Right lobe of liver (tissue), 6 donors: ENCODE data around the gene NMD3. TPM values are rescaled to one million over a fixed set of nuclear protein-coding genes. Genes with fewer than 3 reads are reported as not detected.
A peak's percentile ranks its signal among the peaks of the same experiment; 100 is the strongest.
"Not testable (repeated sequence)": the region's sequence is repeated elsewhere in the genome, so short reads cannot be mapped to it uniquely, and the experiment has no call there.

Experiments
- ATAC-seq, 4 donors: fragments of 200-7000 bp; cut with Tn5 transposase; one replicate each; pipeline ENCODE4 v1.9.1; 2020; ENCODE audit warnings: mild to moderate bottlenecking in 4 of 4, moderate library complexity in 4 of 4
- DNase-seq, 3 donors: peaks; one replicate each; pipeline ENCODE4 v3.0.0-alpha.2; 2020
- H3K27ac ChIP-seq, 3 donors: fragments of 200-600 bp; one replicate each; pipeline ENCODE4 v1.8.0; 2022
- H3K27me3 ChIP-seq, 2 donors: fragments of 200-600 bp; one replicate each; pipeline ENCODE4 v1.8.0; 2022
- H3K36me3 ChIP-seq, 4 donors: fragments of 200-600 bp; sonication (generic) in 1 of 4; one replicate each; pipeline versions ENCODE4 v1.5.1 to v1.8.0; 2017 to 2022; ENCODE audit warnings: control low read depth in 1 of 4
- H3K4me1 ChIP-seq, 4 donors: fragments of 200-600 bp; sonication (generic) in 1 of 4; one replicate each; pipeline versions ENCODE4 v1.5.1 to v1.8.0; 2017 to 2022; ENCODE audit warnings: control low read depth in 1 of 4
- H3K4me3 ChIP-seq, 3 donors: fragments of 200-600 bp; one replicate each; pipeline ENCODE4 v1.8.0; 2022
- H3K9me3 ChIP-seq, 4 donors: fragments of 200-600 bp; sonication (generic) in 1 of 4; one replicate each; pipeline versions ENCODE4 v1.5.1 to v1.8.0; 2017 to 2022; ENCODE audit warnings: control low read depth in 1 of 4
- CTCF ChIP-seq, 4 donors: fragments of 200-600 bp in 3 of 4; fragments of 450-650 bp in 1 of 4; IDR thresholded peaks; one replicate each; pipeline versions ENCODE4 v1.5.1 to v1.8.0; 2016 to 2022; ENCODE audit warnings: antibody characterized with exemption in 4 of 4, mild to moderate bottlenecking in 2 of 4
- POLR2A ChIP-seq: fragments of 450-650 bp; IDR thresholded peaks from one replicate; pipeline ENCODE4 v1.6.1; 2017; ENCODE audit warnings: antibody characterized with exemption, mild to moderate bottlenecking
- WGBS: methylation state at CpG from one replicate; pipeline ENCODE4 v1.1.6; 2018; ENCODE audit warnings: low coverage, low lambda C conversion rate; ENCODE audit not compliant: insufficient coverage; ENCODE audit errors: missing lambda C conversion rate; 5-methylcytosine and 5-hydroxymethylcytosine counted together
- intact Hi-C, 2 donors: fragments of 100-400 bp; cut with DNase I; formaldehyde crosslinking; loops; one replicate each; pipeline versions ENCODE4 v1.11.2 to v1.14.1; 2022
- long read RNA-seq: library from polyadenylated mRNA; unstranded; transcript quantifications from one replicate; pipeline ENCODE4 v2.0.0, GENCODE V29; 2019
- total RNA-seq, 6 experiments: library from RNA; depleted of rRNA in 2 of 6; stranded (reverse); fragments of >200 nt in 2 of 6; fragmentation: NEBNext Ultra II Directional in 3 of 6; extraction: Animal tissue kit (Norgen Biotek cat#: 25700) in 3 of 6; gene quantifications; one replicate each; pipeline versions ENCODE4 v1.1.0 to v1.2.4, GENCODE V29; 2016 to 2023
- donor health status: DM: no; HTN: yes; CAD: no.
- donor health status: DM: no; HTN: no; CAD: no.
- donor health status: DM: no; HTN: no; CAD: no.
- donor health status: DM: no; HTN: yes; CAD: no.
- donor health status: DM: no; HTN: yes; CAD: no.

The NMD3 gene
- 10 to 100 TPM; 33.3 to 46.7 (median 42.2) TPM for total RNA-seq
- long read RNA-seq, partial matches to known transcripts: 1 of 7 reads
- long read RNA-seq, other reads (novel, unspliced or antisense): 3 of 7 reads

GRCh38 chr3:161220850-161221753 is at the start of gene NMD3:
Gene NMD3 (plus strand): TSS chr3:161221311. CDS start chr3:161222014, 703 bp downstream.
- TF ChIP-seq POLR2A (peak; percentile 88), CTCF (IDR thresholded peaks at IDR 0.05) (no peak)

DNA sequence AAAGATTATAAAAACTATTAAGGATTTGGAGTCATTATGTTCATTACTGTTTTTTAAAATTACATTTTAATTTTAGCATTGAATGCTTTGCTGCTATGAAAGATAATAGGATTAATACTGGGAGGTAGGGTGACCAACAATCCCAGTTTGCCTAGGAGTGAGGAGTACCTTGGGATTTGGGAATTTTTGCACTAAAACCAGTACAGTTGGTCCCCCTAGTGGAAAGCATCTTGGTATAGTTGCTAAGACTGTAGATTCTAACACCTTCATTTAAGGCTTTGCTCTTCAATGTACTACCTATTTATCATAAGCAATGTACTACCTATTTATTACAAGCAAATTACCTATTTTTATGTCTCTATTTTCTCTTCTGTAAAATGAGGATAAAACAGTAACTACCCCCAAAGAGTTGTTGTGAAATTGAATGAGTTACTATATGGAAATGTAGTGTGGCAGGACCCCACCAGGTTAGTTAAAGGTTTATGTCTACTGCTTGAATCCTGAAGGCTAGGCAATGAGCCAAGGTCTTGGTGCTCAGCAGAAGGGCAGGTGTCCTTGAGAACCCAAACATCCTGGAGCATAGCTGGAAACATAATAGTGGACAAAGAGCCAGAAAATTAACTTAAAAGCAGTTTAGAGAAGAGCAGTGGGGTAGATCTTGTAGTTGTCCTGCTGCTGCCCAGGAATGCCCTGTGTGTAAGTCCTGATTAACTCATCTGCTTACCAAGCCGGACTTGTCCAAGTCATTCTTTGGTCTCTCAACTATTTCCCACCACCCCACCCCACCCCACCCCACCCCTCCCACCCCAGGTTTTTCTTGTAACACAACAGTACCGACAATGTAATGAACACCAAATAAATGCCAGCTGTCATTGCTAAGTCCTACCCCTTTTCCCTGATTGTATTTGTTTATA is 49.2 kb upstream of the NMD3 start:
- H3K9me3 ChIP-seq: no peaks in the 10 kb centered on the region
- no peaks in the 10 kb centered on the region for H3K27me3 ChIP-seq
- H3K36me3 ChIP-seq: no peaks in the 10 kb centered on the region
- peak; percentile 49 to 64 (median 62) for ATAC-seq
- intact Hi-C loops: no loop called here
- H3K4me3 ChIP-seq: no peak overlapping the region
- no peak overlapping the region for H3K27ac ChIP-seq
- peak; percentile 10 to 43 (median 28) for TF ChIP-seq CTCF (IDR thresholded peaks at IDR 0.05)
- TF ChIP-seq POLR2A: no peak
- DNase-seq: no peak
- no peaks in the 10 kb centered on the region for H3K4me1 ChIP-seq
- 74% methylated on average over 2 of the region's 2 CpGs for WGBS

More at GRCh38 chr3:161220850-161221753, at the start of gene NMD3:
- H3K36me3 ChIP-seq: no peaks in the 10 kb centered on the region
- H3K4me3 ChIP-seq: peak within 1 kb of the TSS; percentile 80 to 91 (median 91)
- peak within 1 kb of the TSS; percentile 98 to 99 (median 99) for H3K27ac ChIP-seq
- DNase-seq (peak; percentile 96), ATAC-seq (peak; percentile 85 to 94 (median 91))
- intact Hi-C loops: no loop called here
- 0% methylated on average over 13 of the region's 71 CpGs for WGBS
- no peaks in the 10 kb centered on the region for H3K9me3 ChIP-seq
- H3K27me3 ChIP-seq: no peaks in the 10 kb centered on the region
- peaks cover 0 to 22% (median 4%) of the 10 kb centered on the region in 4 donors for H3K4me1 ChIP-seq

- no peaks in the 10 kb centered on the region for H3K27me3 ChIP-seq
- H3K9me3 ChIP-seq: no peaks in the 10 kb centered on the region
- H3K36me3 ChIP-seq: no peaks in the 10 kb centered on the region
- H3K4me1 ChIP-seq: no peaks in the 10 kb centered on the region
- 13% methylated on average over 1 of the region's 1 CpG for WGBS
- TF ChIP-seq POLR2A (no peak), CTCF (IDR thresholded peaks at IDR 0.05) (no peak)
- ATAC-seq: no peak
- H3K27ac ChIP-seq: no peak overlapping the region
- DNase-seq: no peak
- H3K4me3 ChIP-seq: no peak overlapping the region
- intact Hi-C loops: no loop called here
Observed at GRCh38 chr3:161175506-161175905, 45.6 kb upstream of the NMD3 start.

- 78% methylated on average over 3 of the region's 3 CpGs for WGBS
- DNase-seq: no peak
- TF ChIP-seq CTCF (IDR thresholded peaks at IDR 0.05) (no peak), POLR2A (no peak)
- no peaks in the 10 kb centered on the region for H3K36me3 ChIP-seq
- no peaks in the 10 kb centered on the region for H3K27me3 ChIP-seq
- H3K27ac ChIP-seq: no peak overlapping the region
- peaks cover 0 to 17% (median 7%) of the 10 kb centered on the region in 4 donors for H3K4me1 ChIP-seq
- no peaks in the 10 kb centered on the region for H3K9me3 ChIP-seq
- intact Hi-C loops: no loop called here
- no peak overlapping the region for H3K4me3 ChIP-seq
- no peak for ATAC-seq
Observed at GRCh38 chr3:161177991-161178390, 43.1 kb upstream of the NMD3 start.

DNA sequence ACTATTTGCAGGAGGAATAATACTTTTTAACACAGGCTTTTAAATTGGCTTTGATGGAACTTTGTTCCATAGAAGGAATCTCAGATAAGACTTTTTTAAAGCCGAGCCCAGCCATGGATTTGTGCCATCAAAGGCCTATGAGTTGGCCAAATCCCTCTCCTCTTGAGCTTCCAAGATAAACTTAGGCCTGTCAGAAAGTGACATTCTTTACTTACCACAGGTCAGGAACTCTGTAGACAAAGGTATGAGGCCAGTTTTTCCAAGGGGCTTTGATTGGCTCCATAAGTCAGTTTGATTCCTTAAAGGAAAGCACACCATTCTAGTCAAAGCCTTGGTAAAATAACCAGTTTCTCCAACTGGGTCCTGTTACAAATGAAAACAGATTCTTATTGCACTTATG is 39.7 kb upstream of the NMD3 start:
- intact Hi-C loops, H3K27me3 ChIP-seq, H3K9me3 ChIP-seq, H3K4me3 ChIP-seq, H3K27ac ChIP-seq, H3K36me3 ChIP-seq: not testable (repeated sequence)
- peaks cover 0 to 17% (median 7%) of the 10 kb centered on the region in 4 donors for H3K4me1 ChIP-seq
- ATAC-seq (peak; percentile 82 to 98 (median 84)), DNase-seq (peak in 2 of 3 donors; percentile 66 to 82)
- 0% methylated on average over 1 of the region's 1 CpG for WGBS
